SK-MEL-5 (cell line): ENCODE results near the gene IL17REL. TPM values are rescaled to one million over a fixed set of nuclear protein-coding genes. Genes with fewer than 3 reads are reported as not detected.
"Not testable (repeated sequence)": the region's sequence is repeated elsewhere in the genome, so short reads cannot be mapped to it uniquely, and the experiment has no call there.

Experiments used
- DNase-seq: peaks from one replicate; pipeline ENCODE4 v3.0.0-alpha.2; 2016; ENCODE audit warnings: low read depth, low spot score
- in situ Hi-C: cut with HindIII; loops from 2 replicates; pipeline ENCODE4 v1.10.0; 2016; ENCODE audit warnings: low sequenced_read_pairs, high pct_unique_total_duplicates, low pct_unique_long_range_greater_than_20kb
- total RNA-seq: library from RNA; depleted of rRNA; stranded (reverse); fragments of >200 nt; shearing (Covaris generic); gene quantifications from 2 replicates; pipeline ENCODE4 v1.2.3, GENCODE V29; 2014

IL17REL gene
- total RNA-seq, 1 experiment from 2014 or later = not detected

- DNase-seq = no peak
- in situ Hi-C loops = no loop called here
These were observed 29.2 kb downstream of the IL17REL start for GRCh38 chr22:49983148-49984042.

- in situ Hi-C loops, DNase-seq: not testable (repeated sequence)
These were observed 30.8 kb downstream of the IL17REL start for GRCh38 chr22:49981799-49982198.

GRCh38 chr22:49979587-49980264 lies 32.8 kb downstream of the IL17REL start:
- in situ Hi-C loops = no loop called here
- peak; percentile 84 for DNase-seq

GRCh38 chr22:49977578-49977977 lies 35.0 kb downstream of the IL17REL start:
- no peak for DNase-seq
- in situ Hi-C loops = no loop called here

- no peak for DNase-seq
These were observed 36.0 kb downstream of the IL17REL start for GRCh38 chr22:49976439-49977175.

GRCh38 chr22:49975543-49976389 lies 36.8 kb downstream of the IL17REL start:
- DNase-seq = no peak
- in situ Hi-C loops = no loop called here

More at GRCh38 chr22:49976439-49977175, 36.0 kb downstream of the IL17REL start:
- in situ Hi-C loops = no loop called here

GRCh38 chr22:49973018-49973961 lies 39.3 kb downstream of the IL17REL start:
- in situ Hi-C loops = no loop called here
- DNase-seq = no peak

GRCh38 chr22:49972163-49973017 lies 40.2 kb downstream of the IL17REL start:
- no peak for DNase-seq
- in situ Hi-C loops = no loop called here

- in situ Hi-C loops = no loop called here
- DNase-seq = peak; percentile 57
These were observed 41.1 kb downstream of the IL17REL start for GRCh38 chr22:49971232-49972162.

GRCh38 chr22:49970528-49971231 lies 41.9 kb downstream of the IL17REL start:
- DNase-seq = peak; percentile 98
- in situ Hi-C loops = no loop called here

GRCh38 chr22:49969751-49970527 lies 42.6 kb downstream of the IL17REL start:
- DNase-seq = no peak
- in situ Hi-C loops = no loop called here

GRCh38 chr22:49968831-49969661 lies 43.5 kb downstream of the IL17REL start:
- in situ Hi-C loops = no loop called here
- DNase-seq = no peak
